ENCODE data around the gene GORASP1. TPM values are rescaled to one million over a fixed set of nuclear protein-coding genes. Genes with fewer than 3 reads are reported as not detected.

GORASP1 gene
- total and polyA plus RNA-seq, 2 of the 13 experiments (the other 11 are each of a cell fraction or from before 2014, with no cell fraction given), result 36.4 to 39.8 TPM

DNA sequence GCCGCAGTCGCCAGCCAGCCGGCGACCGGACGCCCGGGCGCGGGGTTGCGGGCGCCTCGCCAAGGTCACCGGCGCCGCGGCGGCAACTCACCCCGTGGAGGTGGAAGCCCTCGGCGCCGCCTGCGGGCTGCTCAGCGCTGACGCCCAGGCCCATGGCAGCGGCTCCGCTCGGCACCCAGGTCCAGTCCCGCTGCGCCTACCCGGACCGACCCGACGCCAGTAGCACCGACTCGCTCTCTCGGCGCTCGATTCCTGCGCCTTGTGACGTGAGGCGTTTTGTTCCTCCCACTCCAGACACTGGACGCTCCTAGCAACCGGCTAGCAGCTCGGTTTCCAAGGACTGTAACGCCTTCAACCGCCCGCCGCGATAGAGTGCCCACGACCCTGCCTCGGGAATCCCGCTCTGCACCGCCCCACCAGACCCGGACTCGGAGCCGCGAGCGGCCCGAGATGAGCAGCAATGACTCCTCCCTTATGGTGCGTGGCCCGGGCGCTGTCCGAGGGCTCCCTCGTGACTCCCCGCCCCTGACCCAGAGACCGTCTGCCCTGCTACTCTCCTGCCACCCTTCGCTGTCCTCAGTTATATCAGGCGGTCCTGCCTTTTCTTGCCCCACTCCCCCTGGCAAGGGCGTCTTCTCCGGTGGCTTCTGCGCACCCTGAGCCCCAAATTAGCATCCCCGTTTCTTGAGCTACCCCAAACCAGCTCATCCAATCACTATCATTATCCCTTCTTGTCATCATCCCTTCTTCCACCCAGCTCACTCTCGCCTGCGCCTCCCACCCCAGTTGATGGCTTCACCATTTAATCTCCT, at the start of gene GORASP1, which contains the start of gene TTC21A (continued):
- TF ChIP-seq PAX8 (CRISPR knock-in tag; IDR thresholded peaks at IDR 0.05; ENCODE audit: borderline replicate concordance) (peak; percentile 56; the same call in 1 of the 2 replicates), ZNF282 (IDR thresholded peaks at IDR 0.05; ENCODE audit: partially characterized antibody) (no peak), NONO (IDR thresholded peaks at IDR 0.05) (no peak), NONO (CRISPR knock-in tag; conservative IDR thresholded peaks at IDR 0.05) (peak; percentile 12; the same call in 1 of the 2 replicates), RARG (CRISPR knock-in tag; IDR thresholded peaks at IDR 0.05; ENCODE audit: low read depth) (no peak), THYN1 (CRISPR knock-in tag; IDR thresholded peaks at IDR 0.05; ENCODE audit: borderline replicate concordance, low read depth) (no peak), KLF6 (CRISPR knock-in tag; IDR thresholded peaks at IDR 0.05) (peak; percentile 86; the same call in 1 of the 2 replicates), HES4 (CRISPR knock-in tag; IDR thresholded peaks at IDR 0.05; ENCODE audit: borderline replicate concordance) (no peak; the same call in 1 of the 2 replicates)
- TF ChIP-seq, protein P1, sequence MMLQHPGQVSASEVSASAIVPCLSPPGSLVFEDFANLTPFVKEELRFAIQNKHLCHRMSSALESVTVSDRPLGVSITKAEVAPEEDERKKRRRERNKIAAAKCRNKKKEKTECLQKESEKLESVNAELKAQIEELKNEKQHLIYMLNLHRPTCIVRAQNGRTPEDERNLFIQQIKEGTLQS (CRISPR knock-in tag; IDR thresholded peaks at IDR 0.05), result no peak
- TF ChIP-seq, protein P2, sequence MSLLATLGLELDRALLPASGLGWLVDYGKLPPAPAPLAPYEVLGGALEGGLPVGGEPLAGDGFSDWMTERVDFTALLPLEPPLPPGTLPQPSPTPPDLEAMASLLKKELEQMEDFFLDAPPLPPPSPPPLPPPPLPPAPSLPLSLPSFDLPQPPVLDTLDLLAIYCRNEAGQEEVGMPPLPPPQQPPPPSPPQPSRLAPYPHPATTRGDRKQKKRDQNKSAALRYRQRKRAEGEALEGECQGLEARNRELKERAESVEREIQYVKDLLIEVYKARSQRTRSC (CRISPR knock-in tag; IDR thresholded peaks at IDR 0.05; ENCODE audit: low read depth), result no peak
- TF ChIP-seq, protein P3, sequence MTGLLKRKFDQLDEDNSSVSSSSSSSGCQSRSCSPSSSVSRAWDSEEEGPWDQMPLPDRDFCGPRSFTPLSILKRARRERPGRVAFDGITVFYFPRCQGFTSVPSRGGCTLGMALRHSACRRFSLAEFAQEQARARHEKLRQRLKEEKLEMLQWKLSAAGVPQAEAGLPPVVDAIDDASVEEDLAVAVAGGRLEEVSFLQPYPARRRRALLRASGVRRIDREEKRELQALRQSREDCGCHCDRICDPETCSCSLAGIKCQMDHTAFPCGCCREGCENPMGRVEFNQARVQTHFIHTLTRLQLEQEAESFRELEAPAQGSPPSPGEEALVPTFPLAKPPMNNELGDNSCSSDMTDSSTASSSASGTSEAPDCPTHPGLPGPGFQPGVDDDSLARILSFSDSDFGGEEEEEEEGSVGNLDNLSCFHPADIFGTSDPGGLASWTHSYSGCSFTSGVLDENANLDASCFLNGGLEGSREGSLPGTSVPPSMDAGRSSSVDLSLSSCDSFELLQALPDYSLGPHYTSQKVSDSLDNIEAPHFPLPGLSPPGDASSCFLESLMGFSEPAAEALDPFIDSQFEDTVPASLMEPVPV (CRISPR knock-in tag; IDR thresholded peaks at IDR 0.05), result no peak
- TF ChIP-seq, protein P4, sequence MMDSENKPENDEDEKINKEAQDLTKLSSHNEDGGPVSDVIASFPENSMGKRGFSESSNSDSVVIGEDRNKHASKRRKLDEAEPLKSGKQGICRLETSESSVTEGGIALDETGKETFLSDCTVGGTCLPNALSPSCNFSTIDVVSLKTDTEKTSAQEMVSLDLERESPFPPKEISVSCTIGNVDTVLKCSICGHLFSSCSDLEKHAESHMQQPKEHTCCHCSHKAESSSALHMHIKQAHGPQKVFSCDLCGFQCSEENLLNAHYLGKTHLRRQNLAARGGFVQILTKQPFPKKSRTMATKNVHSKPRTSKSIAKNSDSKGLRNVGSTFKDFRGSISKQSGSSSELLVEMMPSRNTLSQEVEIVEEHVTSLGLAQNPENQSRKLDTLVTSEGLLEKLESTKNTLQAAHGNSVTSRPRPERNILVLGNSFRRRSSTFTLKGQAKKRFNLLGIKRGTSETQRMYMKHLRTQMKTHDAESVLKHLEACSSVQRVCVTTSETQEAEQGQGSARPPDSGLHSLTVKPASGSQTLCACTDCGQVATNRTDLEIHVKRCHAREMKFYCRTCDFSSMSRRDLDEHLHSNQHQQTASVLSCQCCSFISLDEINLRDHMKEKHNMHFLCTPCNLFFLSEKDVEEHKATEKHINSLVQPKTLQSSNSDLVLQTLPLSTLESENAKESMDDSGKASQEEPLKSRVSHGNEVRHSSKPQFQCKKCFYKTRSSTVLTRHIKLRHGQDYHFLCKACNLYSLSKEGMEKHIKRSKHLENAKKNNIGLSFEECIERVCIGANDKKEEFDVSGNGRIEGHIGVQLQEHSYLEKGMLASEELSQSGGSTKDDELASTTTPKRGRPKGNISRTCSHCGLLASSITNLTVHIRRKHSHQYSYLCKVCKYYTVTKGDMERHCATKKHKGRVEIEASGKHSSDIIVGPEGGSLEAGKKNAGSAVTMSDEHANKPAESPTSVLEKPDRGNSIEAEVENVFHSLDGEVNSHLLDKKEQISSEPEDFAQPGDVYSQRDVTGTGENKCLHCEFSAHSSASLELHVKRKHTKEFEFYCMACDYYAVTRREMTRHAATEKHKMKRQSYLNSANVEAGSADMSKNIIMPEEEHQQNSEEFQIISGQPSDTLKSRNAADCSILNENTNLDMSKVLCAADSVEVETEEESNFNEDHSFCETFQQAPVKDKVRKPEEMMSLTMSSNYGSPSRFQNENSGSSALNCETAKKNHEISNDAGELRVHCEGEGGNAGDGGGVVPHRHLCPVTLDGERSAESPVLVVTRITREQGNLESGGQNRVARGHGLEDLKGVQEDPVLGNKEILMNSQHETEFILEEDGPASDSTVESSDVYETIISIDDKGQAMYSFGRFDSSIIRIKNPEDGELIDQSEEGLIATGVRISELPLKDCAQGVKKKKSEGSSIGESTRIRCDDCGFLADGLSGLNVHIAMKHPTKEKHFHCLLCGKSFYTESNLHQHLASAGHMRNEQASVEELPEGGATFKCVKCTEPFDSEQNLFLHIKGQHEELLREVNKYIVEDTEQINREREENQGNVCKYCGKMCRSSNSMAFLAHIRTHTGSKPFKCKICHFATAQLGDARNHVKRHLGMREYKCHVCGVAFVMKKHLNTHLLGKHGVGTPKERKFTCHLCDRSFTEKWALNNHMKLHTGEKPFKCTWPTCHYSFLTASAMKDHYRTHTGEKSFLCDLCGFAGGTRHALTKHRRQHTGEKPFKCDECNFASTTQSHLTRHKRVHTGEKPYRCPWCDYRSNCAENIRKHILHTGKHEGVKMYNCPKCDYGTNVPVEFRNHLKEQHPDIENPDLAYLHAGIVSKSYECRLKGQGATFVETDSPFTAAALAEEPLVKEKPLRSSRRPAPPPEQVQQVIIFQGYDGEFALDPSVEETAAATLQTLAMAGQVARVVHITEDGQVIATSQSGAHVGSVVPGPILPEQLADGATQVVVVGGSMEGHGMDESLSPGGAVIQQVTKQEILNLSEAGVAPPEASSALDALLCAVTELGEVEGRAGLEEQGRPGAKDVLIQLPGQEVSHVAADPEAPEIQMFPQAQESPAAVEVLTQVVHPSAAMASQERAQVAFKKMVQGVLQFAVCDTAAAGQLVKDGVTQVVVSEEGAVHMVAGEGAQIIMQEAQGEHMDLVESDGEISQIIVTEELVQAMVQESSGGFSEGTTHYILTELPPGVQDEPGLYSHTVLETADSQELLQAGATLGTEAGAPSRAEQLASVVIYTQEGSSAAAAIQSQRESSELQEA (CRISPR knock-in tag; IDR thresholded peaks at IDR 0.05; ENCODE audit: not compliant biosample characterization), result peak; percentile 31
